ENCODE measurements around the gene PLA2R1. TPM values are rescaled to one million over a fixed set of nuclear protein-coding genes. Genes with fewer than 3 reads are reported as not detected.

PLA2R1 gene
- total and polyA plus RNA-seq, 2 of the 4 experiments (the other 2 are of a cell fraction) = 0.43 to 0.54 TPM

- H3K4me1 ChIP-seq (ENCODE audit: control insufficient read depth, insufficient read depth, low read length) = no peaks in the 10 kb centered on the region
- no peaks in the 10 kb centered on the region for H3K79me1 ChIP-seq (ENCODE audit: low read depth in 1 of 2, low read length in 2 of 2)
- H3K9ac ChIP-seq (ENCODE audit: low read depth, low read length) = no peak overlapping the region
- no peak overlapping the region for H3K14ac ChIP-seq (replicated peaks; ENCODE audit: low read depth, low read length)
- ATAC-seq (ENCODE audit: low read depth) = no peak
- no peak for DNase-seq
- H3K9me3 ChIP-seq (ENCODE audit: control insufficient read depth, insufficient read depth, low read length) = no peaks in the 10 kb centered on the region
- dilution Hi-C loops (cut with HindIII; ENCODE audit: low sequenced_read_pairs, unreplicated experiment) = no loop called here
- in situ Hi-C loops (cut with MboI; ENCODE audit: low sequenced_read_pairs) = loop anchor here (10.0 kb wide), 1 partner anchor 879 kb away; no protein-coding TSS in a partner anchor
- no peak overlapping the region for H2AK5ac ChIP-seq (ENCODE audit: low read depth, low read length)
- no TSS peak for BruUV-seq (replicated peaks)
- H3K56ac ChIP-seq (ENCODE audit: extremely low read depth, insufficient read depth, low read length) = no peak overlapping the region
- H3K9me1 ChIP-seq (ENCODE audit: insufficient read depth, low read length) = no peaks in the 10 kb centered on the region
- H3K36me3 ChIP-seq (ENCODE audit: control insufficient read depth, insufficient read depth, low read length) = no peaks in the 10 kb centered on the region
- no peak overlapping the region for H4K8ac ChIP-seq (ENCODE audit: low read depth in 2 of 2, low read length in 2 of 2)
- no peak overlapping the region for H2BK120ac ChIP-seq (ENCODE audit: low read depth, low read length)
- no peak overlapping the region for H2AK9ac ChIP-seq (replicated peaks; ENCODE audit: low read depth, low read length, poor library complexity)
- H3K18ac ChIP-seq (ENCODE audit: low read depth, low read length) = no peak overlapping the region
- no peaks in the 10 kb centered on the region for H4K20me1 ChIP-seq (ENCODE audit: insufficient read depth, low read length)
- no peak overlapping the region for H2BK20ac ChIP-seq (ENCODE audit: low read depth, low read length)
- TF ChIP-seq, protein P1, sequence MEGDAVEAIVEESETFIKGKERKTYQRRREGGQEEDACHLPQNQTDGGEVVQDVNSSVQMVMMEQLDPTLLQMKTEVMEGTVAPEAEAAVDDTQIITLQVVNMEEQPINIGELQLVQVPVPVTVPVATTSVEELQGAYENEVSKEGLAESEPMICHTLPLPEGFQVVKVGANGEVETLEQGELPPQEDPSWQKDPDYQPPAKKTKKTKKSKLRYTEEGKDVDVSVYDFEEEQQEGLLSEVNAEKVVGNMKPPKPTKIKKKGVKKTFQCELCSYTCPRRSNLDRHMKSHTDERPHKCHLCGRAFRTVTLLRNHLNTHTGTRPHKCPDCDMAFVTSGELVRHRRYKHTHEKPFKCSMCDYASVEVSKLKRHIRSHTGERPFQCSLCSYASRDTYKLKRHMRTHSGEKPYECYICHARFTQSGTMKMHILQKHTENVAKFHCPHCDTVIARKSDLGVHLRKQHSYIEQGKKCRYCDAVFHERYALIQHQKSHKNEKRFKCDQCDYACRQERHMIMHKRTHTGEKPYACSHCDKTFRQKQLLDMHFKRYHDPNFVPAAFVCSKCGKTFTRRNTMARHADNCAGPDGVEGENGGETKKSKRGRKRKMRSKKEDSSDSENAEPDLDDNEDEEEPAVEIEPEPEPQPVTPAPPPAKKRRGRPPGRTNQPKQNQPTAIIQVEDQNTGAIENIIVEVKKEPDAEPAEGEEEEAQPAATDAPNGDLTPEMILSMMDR (conservative IDR thresholded peaks at IDR 0.05; ENCODE audit: low read depth, low read length) = no peak
- TF ChIP-seq MAFK (IDR thresholded peaks at IDR 0.05; ENCODE audit: low read depth, low read length) (no peak), RFX5 (IDR thresholded peaks at IDR 0.05; ENCODE audit: low read depth, low read length) (no peak), POLR2A (IDR thresholded peaks at IDR 0.05; ENCODE audit: low read depth, low read length) (no peak), RCOR1 (IDR thresholded peaks at IDR 0.05; ENCODE audit: insufficient replicate concordance, low read length) (no peak), USF2 (IDR thresholded peaks at IDR 0.05; ENCODE audit: low read depth, low read length) (no peak), SMC3 (IDR thresholded peaks at IDR 0.05; ENCODE audit: low read depth, low read length) (no peak), CEBPB (IDR thresholded peaks at IDR 0.05; ENCODE audit: low read depth, low read length) (no peak), MAZ (IDR thresholded peaks at IDR 0.05; ENCODE audit: borderline replicate concordance, low read depth, low read length) (no peak), MXI1 (IDR thresholded peaks at IDR 0.05; ENCODE audit: borderline replicate concordance, low read depth, low read length) (no peak), NFE2L2 (IDR thresholded peaks at IDR 0.05; ENCODE audit: low read depth, low read length) (no peak)
- H4K5ac ChIP-seq (ENCODE audit: low read depth, low read length) = no peak overlapping the region
- no peak overlapping the region for H2AFZ ChIP-seq (replicated peaks; ENCODE audit: low read length, poor library complexity)
- peaks cover 2% of the 10 kb centered on the region; the same call in 1 of the 2 replicates for H3K27me3 ChIP-seq (ENCODE audit: control insufficient read depth, insufficient read depth, low read length)
- intact Hi-C loops (cut with micrococcal nuclease) = loop anchor here (10.0 kb wide), 1 partner anchor 299 kb away; no protein-coding TSS in a partner anchor
- H3K23ac ChIP-seq (ENCODE audit: low read depth, low read length) = no peak overlapping the region
- no peak overlapping the region for H3K4me3 ChIP-seq (ENCODE audit: insufficient read depth, low read depth, low read length)
- no CpG with 5 or more reads among the region's 1 CpG for WGBS, 2 experiments (ENCODE audit: extremely low coverage in 2 of 2, insufficient read length in 1 of 2)
- no peak overlapping the region for H3K4ac ChIP-seq (ENCODE audit: low read depth, low read length)
- ChIA-PET POLR2A (ENCODE audit: unreplicated experiment) (no interaction called here), CTCF (no interaction called here)
- H3K27ac ChIP-seq (ENCODE audit: insufficient read depth, low read length) = no peak overlapping the region
- H4K91ac ChIP-seq (ENCODE audit: insufficient read depth, low read depth, low read length) = no peak overlapping the region
- no peak overlapping the region for H2BK15ac ChIP-seq (ENCODE audit: low read depth, low read length)
- H2BK5ac ChIP-seq (ENCODE audit: low read depth, low read length, poor library complexity, severe bottlenecking) = no peak overlapping the region
- H3K4me2 ChIP-seq (ENCODE audit: low read depth, low read length) = no peak overlapping the region
Measured at GRCh38 chr2:160105366-160105765, 43.0 kb upstream of the PLA2R1 start.
